Stimulated activated CD4-positive, alpha-beta T cell treated with anti-CD3 and anti-CD28 coated beads, Interleukin-1b, Interleukin-23, amount 100 ng/mL, for 1 hour (primary cell): ENCODE data around the gene VPS54.
"Not testable (repeated sequence)": the region's sequence is repeated elsewhere in the genome, so short reads cannot be mapped to it uniquely, and the experiment has no call there.

ENCODE experiments used
- DNase-seq, 2 donors: peaks; one replicate each; pipeline ENCODE4 v3.0.0-alpha.2; 2020; ENCODE audit warnings: low read depth in 2 of 2

Gene VPS54

DNA sequence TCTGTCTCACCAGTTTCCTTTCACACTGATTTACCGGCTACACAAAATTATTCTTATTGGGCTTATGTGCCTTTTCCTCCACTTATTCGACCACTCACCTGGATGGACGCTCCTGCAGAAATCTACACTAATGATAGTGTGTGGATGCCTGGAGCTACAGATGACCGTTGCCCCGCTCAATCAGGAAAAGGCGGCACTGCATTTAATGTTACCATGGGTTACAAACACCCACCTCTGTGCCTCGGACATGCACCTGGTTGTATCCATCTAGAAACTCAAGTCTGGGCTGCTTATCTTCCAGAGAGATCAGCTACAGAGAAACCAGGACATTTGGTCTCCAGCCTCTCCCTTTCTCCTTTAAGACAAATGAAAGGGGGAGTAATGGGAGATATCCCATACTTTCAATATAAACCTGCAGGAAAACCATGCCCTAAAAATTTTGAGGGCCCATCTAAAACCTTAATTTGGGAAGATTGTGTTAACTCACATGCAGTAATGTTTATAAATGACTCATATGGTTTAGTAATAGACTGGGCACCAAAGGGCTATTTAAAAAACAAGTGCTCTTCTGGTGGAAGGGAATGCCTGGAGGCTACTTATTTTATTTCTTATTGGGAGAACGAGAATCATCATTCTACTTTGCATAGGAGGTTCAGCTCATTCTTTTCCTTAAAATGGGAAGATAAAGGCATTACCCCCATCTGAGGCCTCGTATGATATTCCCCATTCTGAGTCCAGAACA, 24.7 kb downstream of the VPS54 start:
- DNase-seq, result not testable (repeated sequence)

DNA sequence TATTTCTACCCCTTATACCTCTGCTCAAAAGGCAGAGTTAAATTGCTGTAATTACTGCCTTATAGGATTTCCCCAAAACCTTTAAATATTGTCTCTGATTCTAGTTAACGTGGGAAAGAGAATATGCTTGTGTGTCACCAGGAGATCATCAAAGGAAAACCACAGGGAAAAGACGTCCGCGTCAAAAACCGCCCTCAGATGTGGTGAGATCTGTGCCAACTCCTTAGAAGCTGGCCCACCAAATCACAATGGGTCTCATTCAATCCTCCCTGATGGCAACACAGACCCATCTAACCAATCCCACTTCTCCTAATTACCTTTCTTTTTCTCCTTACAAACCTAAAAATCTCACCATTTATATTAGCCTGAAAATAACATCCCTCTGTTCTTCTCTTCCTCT, 25.4 kb downstream of the VPS54 start:
- no peak for DNase-seq

DNA sequence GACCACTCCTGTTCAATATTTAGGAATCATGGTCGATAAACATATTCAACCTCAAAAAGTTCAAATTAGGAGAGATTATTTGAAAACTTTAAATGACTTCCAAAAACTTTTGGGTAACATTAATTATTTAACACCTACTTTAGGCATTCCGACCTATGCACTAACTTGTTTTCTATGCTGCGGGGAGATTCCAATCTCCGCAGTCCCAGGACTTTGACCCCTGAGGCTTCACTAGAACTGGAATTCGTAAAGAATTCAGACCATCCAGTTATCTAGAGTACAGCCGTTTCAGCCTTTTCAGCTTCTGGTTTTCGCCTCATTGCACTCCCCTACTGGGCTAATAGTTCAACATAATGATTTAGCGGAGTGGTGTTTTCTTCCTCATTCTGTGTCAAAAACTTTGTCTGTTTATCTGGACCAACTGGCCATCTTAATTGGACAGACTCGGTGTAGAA, 26.1 kb downstream of the VPS54 start:
- DNase-seq, result not testable (repeated sequence)

DNA sequence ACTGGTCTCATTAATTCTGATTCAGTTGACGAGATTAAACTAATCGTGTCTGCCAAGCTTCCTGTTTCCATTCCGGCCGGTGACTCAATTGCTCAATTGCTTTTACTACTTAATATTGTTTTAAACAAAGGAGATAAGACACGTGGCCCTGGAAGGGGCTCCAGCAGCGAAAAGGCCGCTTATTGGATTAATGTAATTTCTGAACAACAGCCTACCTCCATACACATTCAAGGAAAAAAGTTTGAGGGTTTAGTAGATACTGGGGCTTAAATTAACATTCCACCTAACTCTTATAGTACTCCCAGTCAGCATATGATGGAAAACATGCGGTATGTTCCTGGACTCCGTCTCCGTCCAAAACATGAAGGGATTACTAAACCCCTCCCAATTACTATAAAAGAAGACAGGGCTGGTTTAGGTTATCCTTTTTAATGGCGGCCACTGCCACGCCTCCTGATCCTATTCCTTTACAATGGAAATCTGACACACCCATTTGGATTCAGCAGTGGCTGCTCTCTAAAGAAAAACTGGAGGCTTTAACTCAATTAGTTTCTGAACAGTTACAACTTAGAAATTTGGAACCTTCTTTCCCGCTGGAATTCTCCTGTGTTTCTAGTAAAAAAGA, 27.1 kb downstream of the VPS54 start:
- no peak for DNase-seq

- DNase-seq, result not testable (repeated sequence)
Observed at GRCh38 chr2:63991173-63991999, 27.8 kb downstream of the VPS54 start.

GRCh38 chr2:63990072-63990471, 29.2 kb downstream of the VPS54 start:
- DNase-seq, result no peak

GRCh38 chr2:63988842-63989436, 30.3 kb downstream of the VPS54 start:
- not testable (repeated sequence) for DNase-seq

- DNase-seq, result no peak
Observed at GRCh38 chr2:63984606-63985359, 34.4 kb downstream of the VPS54 start.

GRCh38 chr2:63983986-63984605, 35.1 kb downstream of the VPS54 start:
- no peak for DNase-seq

DNA sequence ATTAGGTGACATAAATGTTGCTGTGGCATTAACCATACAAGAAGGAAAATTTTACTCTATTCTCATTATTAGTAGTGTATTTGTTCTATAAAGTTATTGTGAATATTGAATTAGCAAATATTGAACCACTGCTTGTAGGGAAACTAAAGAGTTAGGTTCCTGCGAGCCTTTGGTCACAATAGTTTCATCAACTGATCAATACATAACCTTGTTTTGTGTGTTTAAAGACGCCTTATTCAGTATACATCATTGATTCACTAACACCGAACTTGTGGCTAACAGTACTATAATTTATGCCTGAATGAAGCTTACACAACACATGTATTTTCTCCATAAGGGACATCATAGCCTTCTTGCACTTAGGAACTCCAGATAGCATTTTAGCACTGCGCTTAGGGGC, 36.9 kb downstream of the VPS54 start:
- no peak for DNase-seq

DNA sequence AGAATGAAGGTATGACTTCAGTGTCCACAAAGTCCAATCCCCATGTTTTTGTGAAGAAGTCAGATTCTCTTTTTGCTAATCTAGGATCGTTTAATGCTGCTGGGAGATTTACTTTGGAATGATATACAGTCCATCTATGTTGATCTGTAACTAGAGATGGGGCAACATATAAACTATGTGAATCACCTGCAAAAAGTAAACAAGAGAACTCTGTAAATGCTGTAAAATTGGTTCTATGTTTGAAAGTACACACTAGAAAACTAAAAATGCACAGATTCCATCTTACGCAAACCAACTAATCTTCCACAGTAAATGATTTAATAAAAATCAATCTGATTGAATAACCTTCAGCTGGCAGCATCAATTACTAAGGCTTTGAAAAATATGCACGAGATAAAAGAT, 37.5 kb downstream of the VPS54 start:
- DNase-seq, result no peak

GRCh38 chr2:63980794-63981193, 38.4 kb downstream of the VPS54 start:
- DNase-seq, result no peak

- DNase-seq, result no peak
Observed at GRCh38 chr2:63977904-63978303, 41.3 kb downstream of the VPS54 start.

DNA sequence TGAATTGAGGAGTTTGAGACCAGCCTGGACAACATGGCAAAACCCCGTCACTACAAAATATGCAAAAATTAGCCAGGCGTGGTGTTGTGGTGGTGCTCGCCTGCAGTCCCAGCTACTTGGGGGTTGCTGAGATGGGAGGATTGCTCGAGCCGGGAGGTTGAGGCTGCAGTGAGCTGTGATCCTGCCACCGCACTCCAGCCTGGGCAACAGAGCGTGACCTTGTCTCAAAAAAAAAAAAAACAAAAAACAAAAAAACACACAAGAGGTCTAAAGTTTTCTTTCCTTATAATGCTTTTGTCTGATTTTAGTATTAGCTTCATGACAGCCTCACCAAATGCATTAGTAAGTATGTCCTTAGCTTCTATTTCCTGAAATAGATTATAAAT, 43.1 kb downstream of the VPS54 start:
- no peak for DNase-seq

- no peak for DNase-seq
Observed at GRCh38 chr2:63975437-63976124, 43.6 kb downstream of the VPS54 start.

DNA sequence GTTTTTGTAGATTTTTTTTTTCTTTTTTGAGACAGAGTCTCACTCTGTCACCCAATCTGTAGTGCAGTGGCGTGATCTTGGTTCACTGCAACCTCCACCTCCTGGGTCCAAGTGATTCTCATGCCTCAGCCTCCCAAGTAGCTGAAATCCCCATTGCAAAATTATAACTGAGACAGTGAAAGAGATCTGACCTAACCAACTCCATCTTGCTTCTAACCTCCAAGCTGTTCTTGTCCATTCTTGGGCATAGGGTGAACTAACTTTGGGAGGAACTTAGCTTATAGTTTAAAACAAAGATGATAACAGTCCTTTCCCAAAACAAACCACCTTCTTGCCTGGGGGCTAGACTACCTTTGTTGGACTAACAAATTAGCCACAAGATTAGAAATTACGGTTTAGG, 44.2 kb downstream of the VPS54 start:
- DNase-seq, result not testable (repeated sequence)

- no peak for DNase-seq
Observed at GRCh38 chr2:63962186-63962585, 57.0 kb downstream of the VPS54 start.

- DNase-seq, result no peak
Observed at GRCh38 chr2:63950414-63950813, 68.8 kb downstream of the VPS54 start.

GRCh38 chr2:63942788-63943187, 76.4 kb downstream of the VPS54 start:
- no peak for DNase-seq

- not testable (repeated sequence) for DNase-seq
Observed at GRCh38 chr2:63932104-63932503, 87.1 kb downstream of the VPS54 start.
